IMR-90 (cell line): ENCODE data around the gene CXCL12.

Experiments used
- BHLHE40 ChIP-seq: fragments of 150-350 bp; IDR thresholded peaks from 2 replicates; pipeline ENCODE4 v1.6.1; 2016; ENCODE audit warnings: mild to moderate bottlenecking, low read depth, low read length
- CEBPB ChIP-seq: IDR thresholded peaks from 2 replicates; pipeline ENCODE4 v1.6.1; 2012; ENCODE audit warnings: low read depth, low read length, improper control_type of control experiment
- CHD1 ChIP-seq: IDR thresholded peaks from 2 replicates; pipeline ENCODE4 v1.6.1; 2012; ENCODE audit warnings: low read depth, low read length, improper control_type of control experiment
- CTCF ChIP-seq: conservative IDR thresholded peaks from 2 replicates; pipeline ENCODE4 v1.5.1; 2012; ENCODE audit warnings: mild to moderate bottlenecking, low read depth, low read length, improper control_type of control experiment
- ELK1 ChIP-seq: fragments of 150-350 bp; IDR thresholded peaks from 2 replicates; pipeline ENCODE4 v1.6.1; 2016; ENCODE audit warnings: low read depth, mild to moderate bottlenecking, low read length, moderate library complexity, borderline replicate concordance
- FOS ChIP-seq: fragments of 150-350 bp; IDR thresholded peaks from 2 replicates; pipeline ENCODE4 v1.6.1; 2016; ENCODE audit warnings: low read depth, low read length
- MAZ ChIP-seq: IDR thresholded peaks from 2 replicates; pipeline ENCODE4 v1.6.1; 2012; ENCODE audit warnings: low read depth, mild to moderate bottlenecking, low read length, improper control_type of control experiment, moderate library complexity, borderline replicate concordance
- NFE2L2 ChIP-seq: fragments of 150-350 bp; IDR thresholded peaks from 2 replicates; pipeline ENCODE4 v1.6.1; 2016; ENCODE audit warnings: low read depth, mild to moderate bottlenecking, low read length
- POLR2A ChIP-seq: IDR thresholded peaks from 2 replicates; pipeline ENCODE4 v1.6.1; 2012; ENCODE audit warnings: mild to moderate bottlenecking, low read depth, low read length
- RAD21 ChIP-seq: IDR thresholded peaks from 2 replicates; pipeline ENCODE4 v1.6.1; 2012; ENCODE audit warnings: low read length, improper control_type of control experiment
- RFX5 ChIP-seq: IDR thresholded peaks from 2 replicates; pipeline ENCODE4 v1.8.0; 2012; ENCODE audit warnings: low read depth, mild to moderate bottlenecking, low read length, moderate library complexity
- SMC3 ChIP-seq: fragments of 150-350 bp; IDR thresholded peaks from 2 replicates; pipeline ENCODE4 v1.6.1; 2016; ENCODE audit warnings: low read depth, mild to moderate bottlenecking, antibody characterized with exemption, low read length, moderate library complexity
- USF2 ChIP-seq: fragments of 150-350 bp; IDR thresholded peaks from 2 replicates; pipeline ENCODE4 v1.6.1; 2017; ENCODE audit warnings: mild to moderate bottlenecking, antibody characterized with exemption, low read length, low read depth

- no peak for TF ChIP-seq CTCF
- no peak for TF ChIP-seq POLR2A
- no peak for TF ChIP-seq NFE2L2
- TF ChIP-seq USF2 = no peak
- TF ChIP-seq BHLHE40 = no peak
- TF ChIP-seq RAD21 = no peak
- TF ChIP-seq CEBPB = no peak
- no peak for TF ChIP-seq ELK1
- TF ChIP-seq CHD1 = no peak
- no peak for TF ChIP-seq SMC3
- TF ChIP-seq RFX5 = no peak
- TF ChIP-seq MAZ = no peak
- TF ChIP-seq FOS = no peak
Observed at GRCh38 chr10:44397476-44398225, 12.8 kb upstream of the CXCL12 start.
